OCI-LY7 (cell line): ENCODE results near the gene NR2F2. TPM values are rescaled to one million over a fixed set of nuclear protein-coding genes. Genes with fewer than 3 reads are reported as not detected.

Experiments
- BruUV-seq: library from RNA; stranded (reverse); fragments of 400-500 nt; replicated peaks from 2 replicates; lab custom pipeline; 2021; lab: Mats Ljungman, UMichigan
- CTCF ChIA-PET: fragments of 300-600 bp; sonication (Branson Sonifier 250); formaldehyde crosslinking; loops from one replicate; lab custom pipeline; 2022; ENCODE audit warnings: antibody characterized with exemption; ENCODE audit not compliant: unreplicated experiment; lab: Charles Lee
- POLR2A ChIA-PET: fragments of 300-600 bp; sonication (Branson Sonifier 250); formaldehyde crosslinking; loops from one replicate; lab custom pipeline; 2022; ENCODE audit warnings: antibody characterized with exemption; lab: Charles Lee
- DNase-seq: peaks from one replicate; pipeline ENCODE4 v3.0.0-alpha.2; 2015; ENCODE audit warnings: low spot score
- H2AFZ ChIP-seq: fragments of 200-600 bp; sonication (generic), shearing (Covaris generic); 2 replicates; pipeline ENCODE4 v1.6.1; 2014; ENCODE audit warnings: mild to moderate bottlenecking, antibody characterized with exemption, low read length, moderate library complexity
- H3K27ac ChIP-seq: fragments of 200-600 bp; sonication (generic); 2 replicates; pipeline ENCODE4 v1.5.1; 2014; ENCODE audit warnings: mixed run types, low read depth, mild to moderate bottlenecking, moderate library complexity, low read length, inconsistent platforms; ENCODE audit not compliant: poor library complexity, severe bottlenecking
- H3K36me3 ChIP-seq: fragments of 200-600 bp; sonication (generic); 2 replicates; pipeline ENCODE4 v1.6.1; 2014; ENCODE audit warnings: mild to moderate bottlenecking, antibody characterized with exemption, low read length, moderate library complexity, mixed read lengths; ENCODE audit not compliant: insufficient read depth
- H3K4me1 ChIP-seq: fragments of 200-600 bp; sonication (generic); 2 replicates; pipeline ENCODE4 v1.5.1; 2014; ENCODE audit warnings: mild to moderate bottlenecking, low read length; ENCODE audit not compliant: insufficient read depth, poor library complexity, severe bottlenecking
- H3K4me2 ChIP-seq: fragments of 200-600 bp; sonication (generic); 2 replicates; pipeline ENCODE4 v1.6.1; 2014; ENCODE audit warnings: mild to moderate bottlenecking, low read length
- H3K4me3 ChIP-seq: fragments of 200-600 bp; sonication (generic); 2 replicates; pipeline ENCODE4 v1.5.1; 2014; ENCODE audit warnings: mild to moderate bottlenecking, low read depth, low read length; ENCODE audit not compliant: poor library complexity, severe bottlenecking
- H3K79me2 ChIP-seq: fragments of 200-600 bp; sonication (generic); 2 replicates; pipeline ENCODE4 v1.6.1; 2016; ENCODE audit warnings: low read depth, mild to moderate bottlenecking, low read length, moderate library complexity, mixed read lengths; ENCODE audit not compliant: insufficient read depth
- H3K9me2 ChIP-seq: fragments of 200-600 bp; sonication (generic); 2 replicates; pipeline ENCODE4 v1.6.1; 2016; ENCODE audit warnings: mild to moderate bottlenecking, low read length, mixed read lengths; ENCODE audit not compliant: insufficient read depth
- H3K9me3 ChIP-seq: fragments of 200-600 bp; sonication (generic); 2 replicates; pipeline ENCODE4 v1.6.1; 2014; ENCODE audit warnings: mild to moderate bottlenecking, mixed run types, low read length, mixed read lengths
- H4K20me1 ChIP-seq: fragments of 200-600 bp; sonication (generic); 2 replicates; pipeline ENCODE4 v1.6.1; 2014; ENCODE audit warnings: mild to moderate bottlenecking, antibody characterized with exemption, low read length, moderate library complexity, mixed read lengths; ENCODE audit not compliant: insufficient read depth
- CTCF ChIP-seq: fragments of 200-600 bp; sonication (generic); conservative IDR thresholded peaks from 2 replicates; pipeline ENCODE4 v1.5.1; 2014; ENCODE audit warnings: mild to moderate bottlenecking, antibody characterized with exemption, low read length, moderate library complexity, mixed read lengths
- EZH2phosphoT487 ChIP-seq: fragments of 200-600 bp; sonication (generic); IDR thresholded peaks from 2 replicates; pipeline ENCODE4 v1.6.1; 2018; ENCODE audit warnings: low read depth, borderline replicate concordance, mild to moderate bottlenecking, mixed run types, antibody characterized with exemption, low read length, moderate library complexity, mixed read lengths
- intact Hi-C: fragments of 100-400 bp; cut with micrococcal nuclease; formaldehyde crosslinking; loops from one replicate; pipeline ENCODE4 v1.10.0; 2022; ENCODE audit not compliant: unreplicated experiment
- total RNA-seq, 2 experiments: library from RNA; depleted of rRNA in 1 of 2; stranded (reverse); fragments of >200 nt in 1 of 2; shearing (Covaris generic) in 1 of 2; gene quantifications; 2 replicates each; pipeline ENCODE4 v1.2.3, GENCODE V29; 2014 to 2022

NR2F2 gene
- total RNA-seq, 2 experiments from 2014 or later: not detected

- intact Hi-C loops: no loop called here
- Histone ChIP-seq H2AFZ (no peak overlapping the region), H3K9me2 (no peaks in the 10 kb centered on the region), H3K4me2 (no peak overlapping the region), H3K36me3 (no peaks in the 10 kb centered on the region), H3K4me1 (no peaks in the 10 kb centered on the region), H3K4me3 (no peak overlapping the region), H3K9me3 (no peaks in the 10 kb centered on the region), H4K20me1 (no peaks in the 10 kb centered on the region), H3K27ac (no peak overlapping the region), H3K79me2 (no peaks in the 10 kb centered on the region)
- BruUV-seq: no TSS peak
- ChIA-PET CTCF (no interaction called here), POLR2A (no interaction called here)
- TF ChIP-seq CTCF: no peak
- no peak for TF ChIP-seq EZH2phosphoT487
- DNase-seq: no peak
These were observed 13.7 kb downstream of the NR2F2 start for GRCh38 chr15:96344060-96344705.

GRCh38 chr15:96344706-96345559 lies 14.4 kb downstream of the NR2F2 start:
- no TSS peak for BruUV-seq
- no peaks in the 10 kb centered on the region for H3K79me2 ChIP-seq
- no peaks in the 10 kb centered on the region for H3K4me1 ChIP-seq
- TF ChIP-seq CTCF: no peak
- TF ChIP-seq EZH2phosphoT487: no peak
- H3K9me2 ChIP-seq: no peaks in the 10 kb centered on the region
- no peak for DNase-seq
- no peak overlapping the region for H3K4me3 ChIP-seq
- no peaks in the 10 kb centered on the region for H3K9me3 ChIP-seq
- H3K4me2 ChIP-seq: no peak overlapping the region
- no peaks in the 10 kb centered on the region for H3K36me3 ChIP-seq
- H4K20me1 ChIP-seq: no peaks in the 10 kb centered on the region
- CTCF ChIA-PET: no interaction called here
- no peak overlapping the region for H2AFZ ChIP-seq
- intact Hi-C loops: no loop called here
- no peak overlapping the region for H3K27ac ChIP-seq
- POLR2A ChIA-PET: no interaction called here
